CD14-positive monocyte (primary cell): ENCODE results near the gene COPS2. TPM values are rescaled to one million over a fixed set of nuclear protein-coding genes. Genes with fewer than 3 reads are reported as not detected.

ENCODE experiments used
- polyA plus RNA-seq, 3 donors: library from polyadenylated mRNA; depleted of rRNA in 1 of 3; unstranded in 2 of 3; stranded (reverse) in 1 of 3; fragments of 300-500 nt in 2 of 3; fragments of >200 nt in 1 of 3; fragmentation: Illumina TruSeq in 2 of 3; gene quantifications; 1 replicate in 2 of 3; 2 replicates in 1 of 3; pipeline ENCODE4 v1.2.3, GENCODE V29; 2012 to 2021
- small RNA-seq: library from RNA; depleted of rRNA; stranded (forward); fragments of <200 nt; gene quantifications from one replicate; pipeline ENCODE3, GENCODE V24; 2012; ENCODE audit warnings: low read depth; ENCODE audit not compliant: insufficient read length

The COPS2 gene
- polyA plus RNA-seq, 3 donors, result 22.2 to 36.1 (median 32.4) TPM

Small RNA genes lying within 50 kb of the gene (small RNA-seq; reads per million reads assigned to genes)
- gene MIR4716, result not detected
- not detected for gene RF00019
- gene RN7SL307P, result not detected

Other genes starting within 250 kb of the COPS2 start
- gene SHC4, start 191.7 kb downstream of the COPS2 start, polyA plus RNA-seq, result under 1 TPM in 1 of 3 donors, not detected in 2; 0.09 TPM
- 10 to 100 TPM in 1 of 3 donors, 1 to 10 TPM in 2; 5.0 to 19.8 (median 9.5) TPM for gene SECISBP2L, start 109.2 kb downstream of the COPS2 start, polyA plus RNA-seq
- 10 to 100 TPM; 14.2 to 16.9 (median 14.5) TPM for gene GALK2, start 14.6 kb upstream of the COPS2 start, polyA plus RNA-seq